Measurements from ENCODE around the gene RIF1. TPM values are rescaled to one million over a fixed set of nuclear protein-coding genes. Genes with fewer than 3 reads are reported as not detected.

RIF1 gene
- total RNA-seq, 1 experiment from 2014 or later: 123 TPM

GRCh38 chr2:151459358-151459757 is 49.7 kb downstream of the RIF1 start:
- Mint-ChIP-seq H3K27ac (no peak overlapping the region), H3K27me3 (ENCODE audit: low read depth) (no peaks in the 10 kb centered on the region), H3K4me1 (peaks cover 16 to 17% of the 10 kb centered on the region in 2 experiments), H3K4me3 (no peak overlapping the region), H3K36me3 (ENCODE audit: insufficient read depth in 1 of 3, low read depth in 3 of 3) (peaks cover 62 to 90% (median 83%) of the 10 kb centered on the region in 3 experiments), H3K9me3 (no peaks in the 10 kb centered on the region)
- Histone ChIP-seq H3K4ac (ENCODE audit: low read depth, low read length) (no peak overlapping the region), H3K9ac (ENCODE audit: extremely low read depth, insufficient read length, low read length) (no peak overlapping the region), H3K18ac (ENCODE audit: insufficient read length, low read depth, low read length) (no peak overlapping the region), H4K5ac (ENCODE audit: insufficient read length, low read depth, low read length) (no peak overlapping the region), H3K14ac (ENCODE audit: insufficient read depth, low read length) (no peak overlapping the region), H2BK12ac (ENCODE audit: insufficient read length, low read depth, low read length) (no peak overlapping the region), H3K79me2 (ENCODE audit: insufficient read depth, low read length) (no peaks in the 10 kb centered on the region), H4K91ac (ENCODE audit: insufficient read length, low read depth, low read length) (no peak overlapping the region), H3K4me2 (ENCODE audit: insufficient read depth, insufficient read length, low read length) (no peak overlapping the region), H3K4me1 (ENCODE audit: insufficient read depth, low read length) (no peaks in the 10 kb centered on the region), H2AK5ac (ENCODE audit: insufficient read length, low read length) (no peak overlapping the region), H3K23ac (ENCODE audit: insufficient read length, low read depth, low read length) (no peak overlapping the region), H4K20me1 (ENCODE audit: control insufficient read depth, insufficient read depth, insufficient read length) (no peaks in the 10 kb centered on the region), H2BK15ac (ENCODE audit: low read depth, low read length) (no peak overlapping the region), H3K27me3 (ENCODE audit: insufficient read depth, low read length) (no peaks in the 10 kb centered on the region), H2BK120ac (ENCODE audit: low read depth, low read length, poor library complexity, severe bottlenecking) (no peak overlapping the region), H3K9me3 (ENCODE audit: control insufficient read depth, low read depth, low read length) (no peaks in the 10 kb centered on the region), H4K8ac (replicated peaks; ENCODE audit: insufficient read length, low read depth, low read length) (no peak overlapping the region), H2BK5ac (ENCODE audit: insufficient read length, low read length) (no peak overlapping the region), H3K79me1 (ENCODE audit: insufficient read depth, low read depth, low read length, poor library complexity, severe bottlenecking) (no peaks in the 10 kb centered on the region), H2AFZ (ENCODE audit: low read length) (no peak overlapping the region), H3K27ac (ENCODE audit: insufficient read length, low read depth, low read length) (no peak overlapping the region), H3K56ac (ENCODE audit: insufficient read length, low read depth, low read length) (no peak overlapping the region), H3T11ph (ENCODE audit: low read length) (no peak overlapping the region), H3K23me2 (ENCODE audit: insufficient read length, low read depth, low read length, poor library complexity, severe bottlenecking) (no peaks in the 10 kb centered on the region), H2BK20ac (ENCODE audit: low read depth, low read length, poor library complexity, severe bottlenecking) (no peak overlapping the region)
- no peak for DNase-seq
- TF ChIP-seq, protein P1, sequence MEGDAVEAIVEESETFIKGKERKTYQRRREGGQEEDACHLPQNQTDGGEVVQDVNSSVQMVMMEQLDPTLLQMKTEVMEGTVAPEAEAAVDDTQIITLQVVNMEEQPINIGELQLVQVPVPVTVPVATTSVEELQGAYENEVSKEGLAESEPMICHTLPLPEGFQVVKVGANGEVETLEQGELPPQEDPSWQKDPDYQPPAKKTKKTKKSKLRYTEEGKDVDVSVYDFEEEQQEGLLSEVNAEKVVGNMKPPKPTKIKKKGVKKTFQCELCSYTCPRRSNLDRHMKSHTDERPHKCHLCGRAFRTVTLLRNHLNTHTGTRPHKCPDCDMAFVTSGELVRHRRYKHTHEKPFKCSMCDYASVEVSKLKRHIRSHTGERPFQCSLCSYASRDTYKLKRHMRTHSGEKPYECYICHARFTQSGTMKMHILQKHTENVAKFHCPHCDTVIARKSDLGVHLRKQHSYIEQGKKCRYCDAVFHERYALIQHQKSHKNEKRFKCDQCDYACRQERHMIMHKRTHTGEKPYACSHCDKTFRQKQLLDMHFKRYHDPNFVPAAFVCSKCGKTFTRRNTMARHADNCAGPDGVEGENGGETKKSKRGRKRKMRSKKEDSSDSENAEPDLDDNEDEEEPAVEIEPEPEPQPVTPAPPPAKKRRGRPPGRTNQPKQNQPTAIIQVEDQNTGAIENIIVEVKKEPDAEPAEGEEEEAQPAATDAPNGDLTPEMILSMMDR (conservative IDR thresholded peaks at IDR 0.05): no peak
- no CpG with 5 or more reads among the region's 1 CpG for WGBS (ENCODE audit: extremely low coverage, insufficient read length, low lambda C conversion rate)
